Small intestine (tissue), 7 donors: Measurements from ENCODE around the gene ZBTB4. TPM values are rescaled to one million over a fixed set of nuclear protein-coding genes. Genes with fewer than 3 reads are reported as not detected.

ENCODE experiments used
- DNase-seq, 2 donors: peaks; one replicate each; pipeline versions ENCODE4 v3.0.0 to v3.0.0-alpha.2; 2013
- FAIRE-seq: peaks from 2 replicates; lab custom pipeline; 2012; peaks lifted over from hg19 to GRCh38; lab: Jason Lieb, UNC
- H3K27ac ChIP-seq, 3 donors: one replicate each; pipeline ENCODE4 v1.5.1; 2013; ENCODE audit warnings: low read length in 2 of 3, mild to moderate bottlenecking in 2 of 3, control low read depth in 1 of 3, inconsistent platforms in 1 of 3, low read depth in 1 of 3, moderate library complexity in 1 of 3
- H3K27me3 ChIP-seq, 3 donors: one replicate each; pipeline ENCODE4 v1.6.1; 2013; ENCODE audit warnings: low read length in 3 of 3, inconsistent platforms in 1 of 3; ENCODE audit not compliant: control insufficient read depth in 3 of 3, insufficient read depth in 3 of 3
- H3K36me3 ChIP-seq, 3 donors: one replicate each; pipeline ENCODE4 v1.6.1; 2013; ENCODE audit warnings: low read length in 3 of 3, inconsistent platforms in 1 of 3, low read depth in 1 of 3, mild to moderate bottlenecking in 1 of 3, moderate library complexity in 1 of 3; ENCODE audit not compliant: control insufficient read depth in 3 of 3, insufficient read depth in 2 of 3
- H3K4me1 ChIP-seq, 3 donors: one replicate each; pipeline ENCODE4 v1.6.1; 2013; ENCODE audit warnings: low read length in 2 of 3, inconsistent platforms in 1 of 3, low read depth in 1 of 3, mild to moderate bottlenecking in 1 of 3, moderate library complexity in 1 of 3; ENCODE audit not compliant: control insufficient read depth in 3 of 3, insufficient read depth in 2 of 3
- H3K4me3 ChIP-seq, 3 donors: one replicate each; pipeline ENCODE4 v1.5.1; 2013; ENCODE audit warnings: low read length in 3 of 3, control low read depth in 1 of 3, inconsistent platforms in 1 of 3, low read depth in 1 of 3, mild to moderate bottlenecking in 1 of 3, moderate library complexity in 1 of 3
- H3K9me3 ChIP-seq, 2 donors: one replicate each; pipeline ENCODE4 v1.6.1; 2013; ENCODE audit warnings: low read depth in 1 of 2, low read length in 1 of 2; ENCODE audit not compliant: control insufficient read depth in 2 of 2, insufficient read depth in 1 of 2
- WGBS, 3 donors: extraction: QIAGEN DNeasy Blood & Tissue Kit; methylation state at CpG; one replicate each; pipeline ENCODE4 v1.1.7; 2013; 5-methylcytosine and 5-hydroxymethylcytosine counted together
- polyA plus RNA-seq, 4 donors: library from polyadenylated mRNA; stranded (reverse) in 3 of 4; unstranded in 1 of 4; fragments of 200-250 nt in 3 of 4; fragments of 120-200 nt in 1 of 4; gene quantifications; one replicate each; pipeline versions ENCODE4 v1.2.1 to v1.2.3, GENCODE V29; 2013
- donor health status: healthy with polysubstance abuse.
- donor health status: control.
- donor health status: control.
- donor health status: Bipolar disorder and iron deficiency.
- donor health status: healthy.

Gene ZBTB4
- polyA plus RNA-seq, 4 donors: 7.6 to 76.4 (median 12.4) TPM

GRCh38 chr17:7431231-7431630 is 48.2 kb downstream of the ZBTB4 start:
- Histone ChIP-seq H3K36me3 (no peaks in the 10 kb centered on the region), H3K27me3 (peaks cover 0 to 10% (median 0%) of the 10 kb centered on the region in 3 donors), H3K4me1 (peaks cover 0 to 3% (median 0%) of the 10 kb centered on the region in 3 donors), H3K9me3 (no peaks in the 10 kb centered on the region), H3K27ac (no peak overlapping the region), H3K4me3 (no peak overlapping the region)
- no peak for DNase-seq
- 87 to 91% (median 91%) methylated on average over 1 of the region's 1 CpG for WGBS, 3 donors
- FAIRE-seq: no peak

DNA sequence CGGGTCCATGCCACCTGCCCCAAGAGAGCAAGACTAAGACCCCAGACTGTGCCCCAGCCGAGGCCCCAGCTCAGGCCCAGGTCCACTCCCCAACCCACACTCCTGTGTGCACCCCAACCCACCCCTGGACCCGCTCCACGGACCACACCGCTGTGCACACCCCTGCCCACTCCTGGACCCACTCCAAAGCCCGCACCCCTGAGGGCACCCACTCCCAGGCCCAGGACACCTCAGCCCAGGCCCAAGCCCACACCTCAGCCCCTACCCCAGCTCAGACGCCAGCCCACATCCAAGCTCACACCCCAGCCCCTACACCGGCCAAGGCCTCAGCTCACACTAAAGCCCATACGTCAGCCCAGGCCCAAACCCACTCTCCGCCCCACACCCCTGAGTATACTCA is 49.7 kb downstream of the ZBTB4 start:
- 91 to 93% (median 92%) methylated on average over 10 of the region's 10 CpGs for WGBS, 3 donors
- no peak for FAIRE-seq
- H3K36me3 ChIP-seq: no peaks in the 10 kb centered on the region
- H3K27me3 ChIP-seq: peaks cover 0 to 3% (median 0%) of the 10 kb centered on the region in 3 donors
- H3K4me3 ChIP-seq: no peak overlapping the region
- H3K9me3 ChIP-seq: no peaks in the 10 kb centered on the region
- no peak overlapping the region for H3K27ac ChIP-seq
- H3K4me1 ChIP-seq: no peaks in the 10 kb centered on the region
- DNase-seq: no peak

DNA sequence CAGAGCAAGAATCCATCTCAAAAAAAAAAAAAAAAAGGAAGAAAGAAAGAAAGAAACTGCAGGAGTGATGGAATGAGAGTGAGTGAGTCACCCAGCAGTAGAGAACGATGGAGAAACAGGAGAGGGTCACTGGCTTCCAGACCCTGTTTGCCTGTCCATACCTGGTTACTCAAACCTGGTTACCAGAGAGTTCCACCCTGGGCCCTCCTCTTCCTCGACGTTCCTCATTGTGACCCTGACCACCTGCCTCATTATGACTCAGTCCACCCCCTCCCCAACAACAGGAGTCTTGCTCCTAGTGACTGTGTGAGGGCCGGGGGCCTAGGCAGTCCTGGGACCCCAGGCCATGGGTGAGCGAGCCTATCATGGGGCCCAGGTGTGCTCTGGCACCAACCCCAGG is 50.9 kb downstream of the ZBTB4 start, which contains the start of gene SPEM3:
TSS of gene SPEM3 (plus strand) at position 301 of the 400 bp plus-strand sequence. CDS start at position 347, 46 bp downstream.
- WGBS, 3 donors: 42 to 72% (median 52%) methylated on average over 5 of the region's 5 CpGs
- H3K27me3 ChIP-seq: peaks cover 0 to 3% (median 0%) of the 10 kb centered on the region in 3 donors
- DNase-seq: no peak
- no peaks in the 10 kb centered on the region for H3K9me3 ChIP-seq
- no peak for FAIRE-seq
- H3K27ac ChIP-seq: no peak within 1 kb of the TSS
- H3K4me3 ChIP-seq: no peak within 1 kb of the TSS
- no peaks in the 10 kb centered on the region for H3K36me3 ChIP-seq
- H3K4me1 ChIP-seq: no peaks in the 10 kb centered on the region

DNA sequence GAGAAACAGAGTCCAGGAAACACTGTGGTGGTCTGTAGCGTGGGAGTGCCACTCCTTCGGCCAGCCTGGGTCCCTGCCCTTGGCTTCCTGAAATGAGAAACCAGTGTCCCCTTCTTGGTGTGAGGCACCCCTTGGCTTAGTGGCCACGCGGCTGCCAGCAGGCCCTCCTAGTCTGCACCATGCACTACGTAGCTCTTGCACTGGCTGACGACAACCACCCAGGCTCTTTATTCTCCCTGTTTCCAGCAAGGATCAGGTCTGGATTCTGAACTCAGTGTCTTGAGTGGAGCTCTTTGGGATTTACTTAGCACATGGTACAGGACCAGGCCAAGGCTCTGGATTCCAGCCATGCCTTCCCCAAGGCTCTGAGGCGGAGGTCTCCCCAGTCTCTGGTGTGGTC is 51.9 kb downstream of the ZBTB4 start:
- Histone ChIP-seq H3K27ac (no peak overlapping the region), H3K4me1 (no peaks in the 10 kb centered on the region), H3K36me3 (no peaks in the 10 kb centered on the region), H3K4me3 (no peak overlapping the region), H3K9me3 (no peaks in the 10 kb centered on the region), H3K27me3 (peaks cover 0 to 3% (median 0%) of the 10 kb centered on the region in 3 donors)
- 91 to 95% (median 92%) methylated on average over 7 of the region's 7 CpGs for WGBS, 3 donors
- DNase-seq (no peak), FAIRE-seq (no peak)

DNA sequence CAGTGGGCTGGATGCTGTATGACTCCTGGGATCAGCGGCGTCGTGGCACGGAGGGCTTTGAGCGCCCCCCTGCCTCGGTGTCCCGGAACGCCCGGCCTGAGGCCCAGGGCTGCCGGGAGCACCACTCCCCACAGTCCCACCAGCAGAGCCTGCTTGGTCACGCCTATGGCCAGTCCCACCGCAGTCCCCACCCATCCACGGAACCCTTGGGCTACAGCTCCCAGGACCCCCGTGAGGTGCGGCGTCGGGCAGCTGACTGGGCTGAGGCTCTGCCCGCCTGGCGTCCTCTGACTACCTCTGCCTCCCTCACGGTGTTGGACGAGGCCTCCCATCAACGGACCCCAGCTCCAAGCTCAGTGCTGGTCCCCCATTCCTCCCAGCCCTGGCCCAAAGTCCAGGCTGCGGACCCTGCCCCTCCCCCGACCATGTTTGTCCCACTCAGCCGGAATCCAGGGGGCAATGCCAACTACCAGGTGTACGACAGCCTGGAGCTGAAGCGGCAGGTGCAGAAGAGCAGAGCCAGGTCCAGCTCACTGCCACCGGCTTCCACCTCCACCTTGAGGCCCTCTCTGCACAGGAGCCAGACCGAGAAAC is 52.4 kb downstream of the ZBTB4 start:
- no peaks in the 10 kb centered on the region for H3K36me3 ChIP-seq
- H3K9me3 ChIP-seq: no peaks in the 10 kb centered on the region
- no peak overlapping the region for H3K4me3 ChIP-seq
- peaks cover 0 to 3% (median 0%) of the 10 kb centered on the region in 3 donors for H3K27me3 ChIP-seq
- FAIRE-seq (no peak), DNase-seq (no peak)
- WGBS, 3 donors: 90 to 93% (median 93%) methylated on average over 29 of the region's 29 CpGs
- H3K27ac ChIP-seq: no peak overlapping the region
- H3K4me1 ChIP-seq: no peaks in the 10 kb centered on the region

- Histone ChIP-seq H3K36me3 (no peaks in the 10 kb centered on the region), H3K27ac (no peak overlapping the region), H3K9me3 (no peaks in the 10 kb centered on the region), H3K4me1 (no peaks in the 10 kb centered on the region), H3K27me3 (peaks cover 0 to 3% (median 0%) of the 10 kb centered on the region in 3 donors), H3K4me3 (no peak overlapping the region)
- FAIRE-seq: no peak
- 93 to 94% (median 94%) methylated on average over 31 to 33 of the region's 33 CpGs for WGBS, 3 donors
- no peak for DNase-seq
These were observed 53.1 kb downstream of the ZBTB4 start for GRCh38 chr17:7426203-7426863.

GRCh38 chr17:7425756-7426155 is 53.7 kb downstream of the ZBTB4 start:
- Histone ChIP-seq H3K4me3 (no peak overlapping the region), H3K27ac (no peak overlapping the region), H3K27me3 (peaks cover 0 to 3% (median 0%) of the 10 kb centered on the region in 3 donors), H3K9me3 (no peaks in the 10 kb centered on the region), H3K36me3 (no peaks in the 10 kb centered on the region), H3K4me1 (no peaks in the 10 kb centered on the region)
- FAIRE-seq (no peak), DNase-seq (no peak)
- WGBS, 3 donors: 71 to 83% (median 75%) methylated on average over 6 to 8 of the region's 8 CpGs

- no peak for DNase-seq
- H3K27ac ChIP-seq: no peak within 1 kb of the TSS
- no peak for FAIRE-seq
- no peaks in the 10 kb centered on the region for H3K36me3 ChIP-seq
- H3K27me3 ChIP-seq: peaks cover 0 to 3% (median 0%) of the 10 kb centered on the region in 3 donors
- no peaks in the 10 kb centered on the region for H3K4me1 ChIP-seq
- 74 to 79% (median 75%) methylated on average over 7 of the region's 7 CpGs for WGBS, 3 donors
- H3K4me3 ChIP-seq: no peak within 1 kb of the TSS
- no peaks in the 10 kb centered on the region for H3K9me3 ChIP-seq
These were observed 54.1 kb downstream of the ZBTB4 start, which contains the start of gene SPEM2 for GRCh38 chr17:7425316-7425715. TSS of gene SPEM2 (plus strand) at chr17:7425616. CDS start at chr17:7425689, 73 bp downstream.
